ENCODE data around the gene PPP1R3C.

The PPP1R3C gene

GRCh38 chr10:91628383-91628782 is 4.5 kb downstream of the PPP1R3C start:
- DNase-seq: no peak

GRCh38 chr10:91627344-91628102 is 5.3 kb downstream of the PPP1R3C start:
- no peak for DNase-seq

- no peak for DNase-seq
Measured at GRCh38 chr10:91626936-91627335, 5.9 kb downstream of the PPP1R3C start.

- no peak for DNase-seq
Measured at GRCh38 chr10:91624633-91625032, 8.2 kb downstream of the PPP1R3C start.

- no peak for DNase-seq
Measured at GRCh38 chr10:91622601-91623000, 10.3 kb downstream of the PPP1R3C start.

- no peak for DNase-seq
Measured at GRCh38 chr10:91621483-91622113, 11.3 kb downstream of the PPP1R3C start.

- no peak for DNase-seq
Measured at GRCh38 chr10:91617072-91617609, 15.7 kb downstream of the PPP1R3C start.

- DNase-seq: no peak
Measured at GRCh38 chr10:91616137-91616536, 16.7 kb downstream of the PPP1R3C start.

GRCh38 chr10:91614225-91614624 is 18.6 kb downstream of the PPP1R3C start:
- DNase-seq: no peak

- DNase-seq: no peak
Measured at GRCh38 chr10:91613411-91614187, 19.3 kb downstream of the PPP1R3C start.

- no peak for DNase-seq
Measured at GRCh38 chr10:91610919-91611318, 22.0 kb downstream of the PPP1R3C start.

- no peak for DNase-seq
Measured at GRCh38 chr10:91610444-91610843, 22.4 kb downstream of the PPP1R3C start.

- DNase-seq: no peak
Measured at GRCh38 chr10:91607646-91608403, 25.0 kb downstream of the PPP1R3C start.

GRCh38 chr10:91605968-91606367 is 26.9 kb downstream of the PPP1R3C start:
- no peak for DNase-seq

GRCh38 chr10:91604553-91605534 is 28.0 kb downstream of the PPP1R3C start:
- no peak for DNase-seq

GRCh38 chr10:91603931-91604331 is 28.9 kb downstream of the PPP1R3C start:
- no peak for DNase-seq

GRCh38 chr10:91602868-91603568 is 29.9 kb downstream of the PPP1R3C start:
- no peak for DNase-seq

- DNase-seq: no peak
Measured at GRCh38 chr10:91602449-91602848, 30.4 kb downstream of the PPP1R3C start.

- DNase-seq: no peak
Measured at GRCh38 chr10:91601212-91601611, 31.7 kb downstream of the PPP1R3C start.

- DNase-seq: no peak
Measured at GRCh38 chr10:91598211-91598977, 34.5 kb downstream of the PPP1R3C start.

Measured in activated CD4-positive, alpha-beta T cell treated with anti-CD3 and anti-CD28 coated beads, Interleukin-2, amount 50 U/mL, for 48 hours (primary cell).